Stomach (tissue), 9 donors: ENCODE measurements around the gene SHMT2. TPM values are rescaled to one million over a fixed set of nuclear protein-coding genes. Genes with fewer than 3 reads are reported as not detected.

Source experiments
- DNase-seq, 2 donors: peaks; one replicate each; pipeline versions ENCODE4 v3.0.0 to v3.0.0-alpha.2; 2013 to 2019
- H3K27ac ChIP-seq, 5 donors: fragments of 200-600 bp in 4 of 5; sonication (generic) in 4 of 5; one replicate each; pipeline ENCODE4 v1.5.1; 2013 to 2019; ENCODE audit warnings: mild to moderate bottlenecking in 1 of 5, moderate library complexity in 1 of 5
- H3K27me3 ChIP-seq, 3 donors: fragments of 200-600 bp; sonication (generic); one replicate each; pipeline ENCODE4 v1.5.1; 2017 to 2019; ENCODE audit warnings: mixed run types in 1 of 3
- H3K36me3 ChIP-seq, 4 donors: fragments of 200-600 bp; sonication (generic); 1 replicate in 3 of 4; 2 replicates in 1 of 4; pipeline ENCODE4 v1.5.1; 2016 to 2019
- H3K4me1 ChIP-seq, 4 donors: fragments of 200-600 bp; sonication (generic); one replicate each; pipeline ENCODE4 v1.5.1; 2016 to 2019
- H3K4me3 ChIP-seq, 4 donors: fragments of 200-600 bp; sonication (generic) in 3 of 4; one replicate each; pipeline ENCODE4 v1.5.1; 2016 to 2019; ENCODE audit warnings: mild to moderate bottlenecking in 1 of 4
- H3K9me3 ChIP-seq, 4 donors: fragments of 200-600 bp; sonication (generic); one replicate each; pipeline ENCODE4 v1.5.1; 2016 to 2019
- EP300 ChIP-seq: sonication (generic); formaldehyde crosslinking; IDR thresholded peaks from one replicate; pipeline ENCODE4 v1.6.1; 2017; ENCODE audit warnings: antibody characterized with exemption
- POLR2A ChIP-seq, 4 donors: fragments of 450-650 bp; IDR thresholded peaks; one replicate each; pipeline ENCODE4 v1.6.1; 2016; ENCODE audit warnings: antibody characterized with exemption in 4 of 4, control low read depth in 2 of 4, mild to moderate bottlenecking in 1 of 4, moderate library complexity in 1 of 4
- POLR2AphosphoS5 ChIP-seq, 3 donors: sonication (generic); formaldehyde crosslinking; IDR thresholded peaks; one replicate each; pipeline ENCODE4 v1.6.1; 2016; ENCODE audit warnings: antibody characterized with exemption in 3 of 3
- WGBS, 5 donors: extraction: QIAGEN DNeasy Blood & Tissue Kit in 3 of 5; methylation state at CpG; one replicate each; pipeline versions ENCODE4 v1.1.5 to v1.1.7; 2013 to 2018; 5-methylcytosine and 5-hydroxymethylcytosine counted together
- intact Hi-C: fragments of 100-400 bp; cut with DNase I; formaldehyde crosslinking; loops from one replicate; pipeline ENCODE4 v1.15.1; 2023; ENCODE audit warnings: low total_unique reads
- polyA plus RNA-seq, 3 donors: library from polyadenylated mRNA; stranded (reverse); fragments of 200-250 nt; gene quantifications; one replicate each; pipeline ENCODE4 v1.2.3, GENCODE V29; 2013
- total RNA-seq, 5 donors: library from RNA; depleted of rRNA; stranded (reverse); fragments of >200 nt; gene quantifications; one replicate each; pipeline versions ENCODE4 v1.1.0 to v1.2.3, GENCODE V29; 2014 to 2016
- TF ChIP-seq, protein P1 (sequence below), 7 experiments: fragments of 450-650 bp in 4 of 7; fragments of 200-600 bp in 3 of 7; sonication (generic) in 3 of 7; IDR thresholded peaks; one replicate each; pipeline ENCODE4 v1.5.1; 2016 to 2019; ENCODE audit warnings: antibody characterized with exemption in 7 of 7, control low read depth in 2 of 7, mild to moderate bottlenecking in 1 of 7
- donor health status: healthy with polysubstance abuse.
- donor health status: Bipolar disorder and iron deficiency.
- donor health status: healthy.

Gene SHMT2
- total and polyA plus RNA-seq, 8 donors, result 26.1 to 93.7 (median 58.0) TPM

DNA sequence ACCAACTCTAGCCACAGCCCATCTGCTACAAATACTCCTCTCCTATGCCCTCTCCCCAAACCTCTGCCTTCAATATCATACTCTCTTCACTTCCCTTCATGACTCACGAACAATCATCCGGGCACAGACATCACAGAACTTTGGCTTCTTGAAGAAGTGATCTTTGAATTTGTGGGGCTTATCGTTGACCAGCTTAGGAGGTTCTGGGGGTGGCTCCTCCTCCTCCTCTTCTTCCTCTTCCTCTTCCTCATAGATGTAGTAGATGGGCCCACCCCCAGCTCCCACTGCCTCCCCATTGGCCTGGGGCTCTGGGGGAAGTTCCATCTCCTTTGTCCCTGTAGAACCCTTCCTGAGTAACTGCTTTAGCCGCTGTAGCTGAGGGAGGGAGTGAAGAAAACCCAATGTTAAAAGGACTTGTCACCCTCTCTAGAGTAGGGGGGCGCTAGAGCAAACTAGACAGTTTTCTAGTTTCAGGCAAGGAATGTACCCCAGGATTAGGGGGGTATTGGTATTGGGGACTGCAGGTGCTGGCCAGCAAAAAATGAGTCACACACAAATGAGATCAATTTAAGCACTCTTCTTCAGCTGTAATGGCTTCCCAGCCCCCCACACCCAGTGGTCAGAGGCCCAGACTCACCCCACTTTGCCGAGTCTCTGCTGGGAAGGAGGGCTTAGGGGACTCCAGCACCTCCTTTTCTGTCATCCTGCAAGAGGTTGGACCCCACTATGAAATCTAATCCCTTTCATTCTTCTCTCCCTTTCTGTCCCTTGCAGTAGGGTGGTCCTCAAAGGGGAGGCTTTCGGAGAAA lies 19.6 kb downstream of the SHMT2 start:
- Histone ChIP-seq H3K9me3 (no peaks in the 10 kb centered on the region), H3K4me3 (no peak overlapping the region), H3K27me3 (peaks cover 0 to 15% (median 2%) of the 10 kb centered on the region in 3 donors), H3K36me3 (peaks cover 0 to 9% (median 2%) of the 10 kb centered on the region in 4 donors), H3K27ac (no peak overlapping the region), H3K4me1 (peaks cover 0 to 2% (median under 1%) of the 10 kb centered on the region in 4 donors)
- intact Hi-C loops, result loop anchor here (5.0 kb wide), 1 partner anchor 37 kb away; no protein-coding TSS in a partner anchor
- no peak for DNase-seq
- TF ChIP-seq EP300 (no peak), POLR2AphosphoS5 (IDR thresholded peaks at IDR 0.05) (no peak), POLR2A (IDR thresholded peaks at IDR 0.05) (no peak)
- TF ChIP-seq, protein P1, sequence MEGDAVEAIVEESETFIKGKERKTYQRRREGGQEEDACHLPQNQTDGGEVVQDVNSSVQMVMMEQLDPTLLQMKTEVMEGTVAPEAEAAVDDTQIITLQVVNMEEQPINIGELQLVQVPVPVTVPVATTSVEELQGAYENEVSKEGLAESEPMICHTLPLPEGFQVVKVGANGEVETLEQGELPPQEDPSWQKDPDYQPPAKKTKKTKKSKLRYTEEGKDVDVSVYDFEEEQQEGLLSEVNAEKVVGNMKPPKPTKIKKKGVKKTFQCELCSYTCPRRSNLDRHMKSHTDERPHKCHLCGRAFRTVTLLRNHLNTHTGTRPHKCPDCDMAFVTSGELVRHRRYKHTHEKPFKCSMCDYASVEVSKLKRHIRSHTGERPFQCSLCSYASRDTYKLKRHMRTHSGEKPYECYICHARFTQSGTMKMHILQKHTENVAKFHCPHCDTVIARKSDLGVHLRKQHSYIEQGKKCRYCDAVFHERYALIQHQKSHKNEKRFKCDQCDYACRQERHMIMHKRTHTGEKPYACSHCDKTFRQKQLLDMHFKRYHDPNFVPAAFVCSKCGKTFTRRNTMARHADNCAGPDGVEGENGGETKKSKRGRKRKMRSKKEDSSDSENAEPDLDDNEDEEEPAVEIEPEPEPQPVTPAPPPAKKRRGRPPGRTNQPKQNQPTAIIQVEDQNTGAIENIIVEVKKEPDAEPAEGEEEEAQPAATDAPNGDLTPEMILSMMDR (IDR thresholded peaks at IDR 0.05), result no peak
- WGBS, 5 donors, result 76 to 77% (median 76%) methylated on average over 6 to 7 of the region's 7 CpGs

DNA sequence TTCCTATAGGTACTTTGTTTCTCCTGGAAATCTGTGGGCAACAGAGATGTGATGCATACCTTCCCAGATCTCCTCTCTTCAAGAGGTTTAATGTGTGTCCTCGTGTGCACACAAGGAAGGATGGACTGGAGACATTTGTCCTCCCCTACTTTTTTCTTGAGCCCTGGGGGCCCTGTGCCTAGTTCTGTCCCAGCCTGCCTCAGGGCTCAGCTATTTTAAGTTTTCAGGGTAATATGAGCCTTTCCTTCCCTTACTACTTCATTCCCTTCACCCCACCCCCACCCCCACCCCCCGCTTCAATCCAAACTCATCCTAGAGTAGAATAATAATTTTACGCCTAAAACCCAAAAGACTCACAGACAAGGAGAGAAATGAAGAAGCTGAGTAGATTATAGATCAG lies 21.0 kb downstream of the SHMT2 start:
- intact Hi-C loops, result no loop called here
- WGBS, 5 donors, result 70 to 84% (median 81%) methylated on average over 3 of the region's 3 CpGs
- peaks cover 0 to 6% (median 0%) of the 10 kb centered on the region in 3 donors for H3K27me3 ChIP-seq
- TF ChIP-seq, protein P1 (IDR thresholded peaks at IDR 0.05), result no peak
- TF ChIP-seq EP300 (no peak), POLR2A (IDR thresholded peaks at IDR 0.05) (no peak), POLR2AphosphoS5 (IDR thresholded peaks at IDR 0.05) (no peak)
- H3K9me3 ChIP-seq, result no peaks in the 10 kb centered on the region
- no peak overlapping the region for H3K4me3 ChIP-seq
- no peak overlapping the region for H3K27ac ChIP-seq
- peaks cover 2 to 23% (median 16%) of the 10 kb centered on the region in 4 donors for H3K36me3 ChIP-seq
- DNase-seq, result no peak
- H3K4me1 ChIP-seq, result no peaks in the 10 kb centered on the region

DNA sequence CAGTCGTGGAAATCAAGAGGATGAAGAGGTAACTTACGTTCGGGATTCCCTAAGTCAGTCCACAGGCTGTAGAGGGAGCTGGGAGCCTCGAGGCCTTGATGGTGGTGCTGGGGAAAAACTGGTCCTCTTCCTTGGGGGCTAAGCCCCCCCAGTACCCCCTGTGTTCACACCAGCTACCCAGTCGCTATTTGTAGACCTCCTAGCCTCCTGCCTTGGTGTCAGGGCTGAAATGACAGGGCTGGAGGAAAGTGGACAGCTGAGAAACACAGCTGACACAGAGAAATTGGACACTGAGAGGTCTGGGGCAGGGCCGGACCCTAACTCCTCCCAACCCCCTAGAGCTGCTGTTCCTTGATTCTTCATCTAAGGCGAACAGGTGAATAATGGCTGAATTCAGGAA lies 21.4 kb downstream of the SHMT2 start, which contains the start of gene STAC3:
STAC3 (minus strand) TSS at position 232 of the 400 bp plus-strand sequence. CDS start 1,551 bp downstream, outside the sequence.
- Histone ChIP-seq H3K9me3 (no peaks in the 10 kb centered on the region), H3K4me3 (no peak within 1 kb of the TSS), H3K27me3 (peaks cover 0 to 6% (median 0%) of the 10 kb centered on the region in 3 donors), H3K36me3 (peaks cover 6 to 27% (median 20%) of the 10 kb centered on the region in 4 donors), H3K4me1 (no peaks in the 10 kb centered on the region), H3K27ac (no peak within 1 kb of the TSS)
- WGBS, 5 donors, result 48 to 80% (median 75%) methylated on average over 7 of the region's 7 CpGs
- intact Hi-C loops, result no loop called here
- TF ChIP-seq POLR2A (IDR thresholded peaks at IDR 0.05) (no peak), POLR2AphosphoS5 (IDR thresholded peaks at IDR 0.05) (no peak), EP300 (no peak)
- no peak for DNase-seq

DNA sequence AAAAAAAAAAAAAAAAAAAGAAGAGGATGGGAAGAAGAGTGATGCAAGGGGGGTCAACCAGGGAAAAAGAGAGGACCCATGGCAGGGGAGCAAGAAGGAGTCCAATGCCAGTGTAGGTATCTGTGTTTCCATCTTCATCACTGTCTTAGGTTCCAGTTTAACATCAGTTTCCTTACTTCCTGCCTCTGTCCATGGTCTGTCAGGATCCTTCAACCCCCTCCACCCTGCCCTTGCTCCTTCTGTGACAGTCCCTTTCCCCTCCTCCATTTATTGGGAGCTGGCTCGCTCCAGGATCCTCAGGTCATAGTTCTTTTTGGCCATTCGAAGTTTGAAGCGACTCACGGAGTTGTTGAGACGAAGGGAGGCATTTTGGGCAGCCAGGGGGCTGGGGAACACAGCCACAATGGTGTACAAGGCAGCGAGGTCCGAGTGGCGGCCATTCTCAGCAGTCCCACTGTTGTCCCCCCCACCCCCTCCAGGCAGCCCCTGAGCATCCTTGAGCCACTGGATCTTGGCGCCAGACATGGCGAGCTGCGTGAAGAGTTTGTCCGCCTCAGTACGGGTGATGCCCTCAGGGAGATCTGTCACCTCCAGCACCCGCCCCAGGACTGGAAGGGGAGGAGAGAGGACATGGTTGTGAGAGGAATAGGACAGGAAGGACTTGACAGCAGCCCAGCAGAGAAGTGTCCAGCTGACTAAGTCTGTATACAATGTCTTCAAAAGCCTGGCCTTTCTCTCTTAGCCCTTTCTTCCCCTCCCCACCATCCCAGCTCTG lies 25.2 kb downstream of the SHMT2 start:
- 90 to 95% (median 91%) methylated on average over 9 to 14 of the region's 14 CpGs for WGBS, 5 donors
- Histone ChIP-seq H3K27me3 (no peaks in the 10 kb centered on the region), H3K4me3 (no peak overlapping the region), H3K36me3 (peaks cover 38 to 64% (median 57%) of the 10 kb centered on the region in 4 donors), H3K9me3 (no peaks in the 10 kb centered on the region), H3K4me1 (peaks cover 0 to 9% (median 1%) of the 10 kb centered on the region in 4 donors), H3K27ac (no peak overlapping the region)
- intact Hi-C loops, result no loop called here
- no peak for TF ChIP-seq EP300
- TF ChIP-seq POLR2AphosphoS5 (IDR thresholded peaks at IDR 0.05), result no peak
- TF ChIP-seq, protein P1 (IDR thresholded peaks at IDR 0.05), result no peak
- no peak for TF ChIP-seq POLR2A (IDR thresholded peaks at IDR 0.05)
- no peak for DNase-seq
